BLaER1 treated with 17β-estradiol and CSF1 and Interleukin-3, amounts not matched to agents 10 nM and 100 nM (cell line): ENCODE results near the gene CFAP206.

Experiments used
- H3K27ac ChIP-seq, 11 experiments: shearing (Covaris generic); formaldehyde crosslinking; 2 replicates each; pipeline ENCODE4 v1.8.1; 2022
- H3K27me3 ChIP-seq, 11 experiments: shearing (Covaris generic); formaldehyde crosslinking; 2 replicates each; pipeline ENCODE4 v1.8.1; 2022
- H3K36me3 ChIP-seq, 11 experiments: shearing (Covaris generic); formaldehyde crosslinking; 2 replicates each; pipeline ENCODE4 v1.8.1; 2022
- H3K4me1 ChIP-seq, 10 experiments: shearing (Covaris generic); formaldehyde crosslinking; 2 replicates each; pipeline ENCODE4 v1.8.1; 2022
- H3K4me2 ChIP-seq, 11 experiments: shearing (Covaris generic); formaldehyde crosslinking; 2 replicates each; pipeline ENCODE4 v1.8.1; 2022
- H3K4me3 ChIP-seq, 10 experiments: shearing (Covaris generic); formaldehyde crosslinking; 2 replicates each; pipeline ENCODE4 v1.8.1; 2022
- H3K9ac ChIP-seq, 11 experiments: shearing (Covaris generic); formaldehyde crosslinking; 2 replicates each; pipeline ENCODE4 v1.8.1; 2022
- H3K9me3 ChIP-seq, 11 experiments: shearing (Covaris generic); formaldehyde crosslinking; replicated peaks in 1 of 11; 2 replicates each; pipeline ENCODE4 v1.8.1; 2022
- H4K20me1 ChIP-seq, 11 experiments: shearing (Covaris generic); formaldehyde crosslinking; 2 replicates each; pipeline ENCODE4 v1.8.1; 2022
- Cebpa-rat ChIP-seq, 11 experiments: shearing (Covaris generic); IDR thresholded peaks; 2 replicates each; pipeline ENCODE4 v1.8.1; 2022

The CFAP206 gene

GRCh38 chr6:87408721-87409155 lies 966 bp downstream of the CFAP206 start:
- H3K27ac ChIP-seq: no peak overlapping the region

GRCh38 chr6:87419266-87419665 lies 11.5 kb downstream of the CFAP206 start:
- H4K20me1 ChIP-seq: no peaks in the 10 kb centered on the region
- H3K4me1 ChIP-seq: no peaks in the 10 kb centered on the region
- no peak for TF ChIP-seq Cebpa-rat (IDR thresholded peaks at IDR 0.05)
- no peak overlapping the region for H3K4me3 ChIP-seq
- H3K9me3 ChIP-seq: no peaks in the 10 kb centered on the region
- H3K27ac ChIP-seq: no peak overlapping the region
- H3K36me3 ChIP-seq: no peaks in the 10 kb centered on the region
- H3K4me2 ChIP-seq: no peak overlapping the region
- H3K9ac ChIP-seq: no peak overlapping the region
- H3K27me3 ChIP-seq: no peaks in the 10 kb centered on the region

More at GRCh38 chr6:87408721-87409155, 966 bp downstream of the CFAP206 start:
- H4K20me1 ChIP-seq: no peaks in the 10 kb centered on the region
- no peaks in the 10 kb centered on the region for H3K9me3 ChIP-seq
- H3K4me3 ChIP-seq: peak overlapping the region; percentile 58 to 77 (median 70)
- no peaks in the 10 kb centered on the region for H3K27me3 ChIP-seq
- 0 out of 20 replicates have a peak, but pooled peaks cover 0 to 3% (median 0%) of the 10 kb centered on the region in 10 experiments for H3K4me1 ChIP-seq
- peak overlapping the region in 7 of 11 experiments; percentile 35 to 57 (median 42); a peak in 8 of 22 replicates for H3K9ac ChIP-seq
- peak overlapping the region; percentile 41 to 73 (median 56); a peak in 19 of 22 replicates for H3K4me2 ChIP-seq
- no peaks in the 10 kb centered on the region for H3K36me3 ChIP-seq
- TF ChIP-seq Cebpa-rat (IDR thresholded peaks at IDR 0.05): no peak

DNA sequence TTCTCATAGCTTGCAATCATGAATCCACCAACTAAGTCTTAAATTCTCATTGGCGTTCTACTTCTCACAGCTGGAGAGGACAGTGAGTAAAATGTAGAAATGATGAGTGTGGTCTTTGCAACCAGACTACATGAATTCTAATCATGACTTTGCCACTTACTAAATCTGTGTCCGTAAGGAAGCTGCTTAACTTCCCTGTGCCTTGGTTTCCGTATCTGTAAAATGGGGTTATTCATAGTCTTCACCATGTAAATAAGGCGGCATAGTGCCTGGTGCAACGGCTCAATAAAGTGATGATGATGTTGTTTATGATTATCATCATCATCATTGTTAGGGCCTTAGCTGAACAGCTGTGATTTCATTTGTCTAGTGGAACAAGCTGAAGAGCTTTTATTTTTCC lies 12.6 kb downstream of the CFAP206 start:
- no peaks in the 10 kb centered on the region for H3K9me3 ChIP-seq
- H3K9ac ChIP-seq: no peak overlapping the region
- H4K20me1 ChIP-seq: no peaks in the 10 kb centered on the region
- H3K4me3 ChIP-seq: no peak overlapping the region
- no peak overlapping the region for H3K27ac ChIP-seq
- TF ChIP-seq Cebpa-rat (IDR thresholded peaks at IDR 0.05): no peak
- H3K36me3 ChIP-seq: no peaks in the 10 kb centered on the region
- H3K4me2 ChIP-seq: no peak overlapping the region
- no peaks in the 10 kb centered on the region for H3K4me1 ChIP-seq
- no peaks in the 10 kb centered on the region for H3K27me3 ChIP-seq

GRCh38 chr6:87421576-87421975 lies 13.8 kb downstream of the CFAP206 start:
- Histone ChIP-seq H3K9ac (no peak overlapping the region), H3K36me3 (no peaks in the 10 kb centered on the region), H3K27ac (no peak overlapping the region), H3K9me3 (no peaks in the 10 kb centered on the region), H3K4me2 (no peak overlapping the region), H3K4me3 (no peak overlapping the region), H4K20me1 (no peaks in the 10 kb centered on the region), H3K27me3 (no peaks in the 10 kb centered on the region), H3K4me1 (no peaks in the 10 kb centered on the region)
- no peak for TF ChIP-seq Cebpa-rat (IDR thresholded peaks at IDR 0.05)

GRCh38 chr6:87426789-87427188 lies 19.0 kb downstream of the CFAP206 start:
- Histone ChIP-seq H3K4me1 (no peaks in the 10 kb centered on the region), H3K36me3 (no peaks in the 10 kb centered on the region), H3K27ac (no peak overlapping the region), H3K4me3 (no peak overlapping the region), H3K27me3 (no peaks in the 10 kb centered on the region), H3K4me2 (no peak overlapping the region), H3K9me3 (no peaks in the 10 kb centered on the region), H3K9ac (no peak overlapping the region), H4K20me1 (no peaks in the 10 kb centered on the region)
- no peak for TF ChIP-seq Cebpa-rat (IDR thresholded peaks at IDR 0.05)

- no peaks in the 10 kb centered on the region for H3K36me3 ChIP-seq
- no peak overlapping the region for H3K9ac ChIP-seq
- TF ChIP-seq Cebpa-rat (IDR thresholded peaks at IDR 0.05): no peak
- no peak overlapping the region for H3K4me2 ChIP-seq
- H3K27me3 ChIP-seq: no peaks in the 10 kb centered on the region
- H3K9me3 ChIP-seq: no peaks in the 10 kb centered on the region
- no peak overlapping the region for H3K27ac ChIP-seq
- no peaks in the 10 kb centered on the region for H3K4me1 ChIP-seq
- H4K20me1 ChIP-seq: no peaks in the 10 kb centered on the region
- no peak overlapping the region for H3K4me3 ChIP-seq
Observed at GRCh38 chr6:87430499-87430898, 22.7 kb downstream of the CFAP206 start.

DNA sequence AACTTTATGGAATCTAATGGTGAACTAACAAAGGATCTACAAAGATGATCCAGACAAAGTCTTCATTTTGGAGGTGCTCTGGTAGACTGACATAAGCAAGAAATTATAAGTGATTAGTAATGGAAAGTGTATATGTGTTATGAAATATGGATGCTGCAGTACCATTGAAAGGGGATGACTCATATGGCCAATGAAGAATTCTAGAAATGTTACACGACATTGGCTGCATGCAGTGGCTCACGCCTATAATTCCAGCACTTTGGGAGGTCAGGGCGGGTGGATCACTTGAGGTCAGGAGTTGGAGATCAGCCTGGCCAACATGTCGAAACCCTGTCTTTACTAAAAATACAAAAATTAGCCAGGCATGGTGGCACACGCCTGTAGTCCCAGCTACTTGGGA lies 23.5 kb downstream of the CFAP206 start:
- Histone ChIP-seq H3K27me3 (no peaks in the 10 kb centered on the region), H3K27ac (no peak overlapping the region), H3K36me3 (no peaks in the 10 kb centered on the region), H4K20me1 (no peaks in the 10 kb centered on the region), H3K4me3 (no peak overlapping the region), H3K9me3 (no peaks in the 10 kb centered on the region), H3K4me1 (no peaks in the 10 kb centered on the region), H3K9ac (no peak overlapping the region), H3K4me2 (no peak overlapping the region)
- no peak for TF ChIP-seq Cebpa-rat (IDR thresholded peaks at IDR 0.05)

- Histone ChIP-seq H3K4me3 (no peak overlapping the region), H3K27ac (no peak overlapping the region), H3K4me2 (no peak overlapping the region), H3K9ac (no peak overlapping the region), H3K9me3 (no peaks in the 10 kb centered on the region), H3K27me3 (no peaks in the 10 kb centered on the region), H3K4me1 (no peaks in the 10 kb centered on the region), H3K36me3 (no peaks in the 10 kb centered on the region), H4K20me1 (no peaks in the 10 kb centered on the region)
- TF ChIP-seq Cebpa-rat (IDR thresholded peaks at IDR 0.05): no peak
Observed at GRCh38 chr6:87436435-87436834, 28.7 kb downstream of the CFAP206 start.

GRCh38 chr6:87441711-87442110 lies 33.9 kb downstream of the CFAP206 start:
- no peaks in the 10 kb centered on the region for H3K4me1 ChIP-seq
- no peak overlapping the region for H3K4me3 ChIP-seq
- no peak overlapping the region for H3K4me2 ChIP-seq
- no peaks in the 10 kb centered on the region for H3K27me3 ChIP-seq
- no peak overlapping the region for H3K9ac ChIP-seq
- H3K9me3 ChIP-seq: no peaks in the 10 kb centered on the region
- no peaks in the 10 kb centered on the region for H3K36me3 ChIP-seq
- TF ChIP-seq Cebpa-rat (IDR thresholded peaks at IDR 0.05): no peak
- no peaks in the 10 kb centered on the region for H4K20me1 ChIP-seq
- no peak overlapping the region for H3K27ac ChIP-seq

GRCh38 chr6:87444362-87444761 lies 36.6 kb downstream of the CFAP206 start:
- Histone ChIP-seq H3K4me1 (no peaks in the 10 kb centered on the region), H3K27ac (no peak overlapping the region), H3K9ac (no peak overlapping the region), H3K4me2 (no peak overlapping the region), H4K20me1 (no peaks in the 10 kb centered on the region), H3K4me3 (no peak overlapping the region), H3K27me3 (no peaks in the 10 kb centered on the region), H3K9me3 (no peaks in the 10 kb centered on the region), H3K36me3 (no peaks in the 10 kb centered on the region)
- no peak for TF ChIP-seq Cebpa-rat (IDR thresholded peaks at IDR 0.05)
